SKM-1 (cell line): ENCODE data around the gene ACADVL.
A peak's percentile ranks its signal among the peaks of the same experiment; 100 is the strongest.

Experiments
- DNase-seq: peaks from one replicate; lab custom pipeline; 2025; ENCODE audit not compliant: unreplicated experiment; lab: John Stamatoyannopoulos, UW

ACADVL gene

DNA sequence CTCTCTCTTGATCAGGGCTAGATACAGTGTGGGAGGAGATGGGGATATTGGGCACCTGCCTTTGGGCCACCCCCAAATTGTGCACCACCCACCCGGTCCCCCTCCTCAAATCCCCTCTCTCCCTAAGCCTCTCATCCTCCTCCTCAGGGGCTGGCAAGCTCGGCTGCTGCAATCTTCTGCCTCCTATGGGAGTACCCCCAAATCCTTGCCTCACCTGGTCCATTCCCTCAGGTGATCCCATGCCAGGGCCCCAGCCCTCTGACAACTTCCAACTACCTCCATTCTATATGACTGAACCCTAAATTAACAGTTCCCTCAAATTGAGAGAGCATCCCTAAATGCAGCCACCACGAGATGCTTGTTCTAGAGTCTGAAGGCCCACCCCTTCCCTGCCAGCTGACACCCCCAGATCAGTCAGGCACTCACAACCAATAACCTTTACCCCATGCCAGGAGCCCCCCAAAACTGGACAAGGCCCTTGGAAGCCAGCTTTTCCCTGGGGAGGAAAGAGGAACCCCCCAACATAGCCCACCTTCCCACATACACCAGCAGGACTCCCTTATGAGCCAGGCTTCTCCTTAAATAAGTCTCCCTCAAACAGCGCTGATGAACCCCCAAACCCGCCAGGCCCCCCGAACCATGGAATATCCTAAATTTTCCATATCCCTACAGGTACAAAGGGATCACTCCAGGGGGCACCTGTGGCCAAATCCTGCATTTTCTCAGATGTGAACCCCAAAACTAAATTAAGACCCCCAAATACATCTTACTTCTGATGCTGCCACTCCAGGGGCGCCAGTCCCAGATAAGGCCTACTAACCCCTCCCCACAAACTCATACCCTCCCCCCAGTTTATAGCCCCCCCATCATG, 3.3 kb upstream of the ACADVL start:
- DNase-seq: no peak

- DNase-seq: peak; percentile 3
Measured at GRCh38 chr17:7217113-7217987, 2.4 kb upstream of the ACADVL start.

- DNase-seq: no peak
Measured at GRCh38 chr17:7218166-7218565, 1.6 kb upstream of the ACADVL start.

- no peak for DNase-seq
Measured at GRCh38 chr17:7218758-7219157, 980 bp upstream of the ACADVL start.

GRCh38 chr17:7219229-7219811, 418 bp upstream of the ACADVL start:
- DNase-seq: no peak

GRCh38 chr17:7220593-7221277, 997 bp downstream of the ACADVL start:
- peak; percentile 1 for DNase-seq

DNA sequence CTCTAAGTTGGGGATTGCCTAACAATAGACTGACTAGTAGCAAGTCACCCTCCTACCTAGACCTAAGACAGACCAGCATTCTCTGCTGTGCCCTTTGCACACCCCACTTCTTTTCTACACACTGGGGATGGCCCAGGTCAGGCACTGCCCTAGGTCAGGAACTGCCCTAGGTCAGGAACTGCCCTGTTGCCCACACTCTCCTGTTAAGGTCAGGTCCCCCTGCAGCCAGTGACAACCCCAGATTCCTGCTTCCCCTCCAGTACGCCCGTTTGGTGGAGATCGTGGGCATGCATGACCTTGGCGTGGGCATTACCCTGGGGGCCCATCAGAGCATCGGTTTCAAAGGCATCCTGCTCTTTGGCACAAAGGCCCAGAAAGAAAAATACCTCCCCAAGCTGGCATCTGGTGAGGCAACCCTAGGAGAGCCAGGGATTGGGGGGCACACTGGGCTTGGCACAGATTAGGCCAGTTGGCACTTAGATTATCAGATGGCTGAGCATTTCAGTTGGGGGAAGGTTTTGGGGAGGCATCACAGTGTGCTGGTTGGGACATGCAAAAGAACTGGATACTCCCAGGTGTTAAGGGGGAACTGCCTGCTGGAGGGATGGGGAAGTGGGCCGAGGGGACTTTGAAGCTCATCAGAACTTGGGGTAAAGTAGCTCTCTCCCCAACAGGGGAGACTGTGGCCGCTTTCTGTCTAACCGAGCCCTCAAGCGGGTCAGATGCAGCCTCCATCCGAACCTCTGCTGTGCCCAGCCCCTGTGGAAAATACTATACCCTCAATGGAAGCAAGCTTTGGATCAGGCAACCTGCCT, 1.7 kb downstream of the ACADVL start:
- no peak for DNase-seq

GRCh38 chr17:7222093-7222971, 2.6 kb downstream of the ACADVL start:
- DNase-seq: no peak

GRCh38 chr17:7222972-7223292, 3.2 kb downstream of the ACADVL start:
- DNase-seq: no peak

DNA sequence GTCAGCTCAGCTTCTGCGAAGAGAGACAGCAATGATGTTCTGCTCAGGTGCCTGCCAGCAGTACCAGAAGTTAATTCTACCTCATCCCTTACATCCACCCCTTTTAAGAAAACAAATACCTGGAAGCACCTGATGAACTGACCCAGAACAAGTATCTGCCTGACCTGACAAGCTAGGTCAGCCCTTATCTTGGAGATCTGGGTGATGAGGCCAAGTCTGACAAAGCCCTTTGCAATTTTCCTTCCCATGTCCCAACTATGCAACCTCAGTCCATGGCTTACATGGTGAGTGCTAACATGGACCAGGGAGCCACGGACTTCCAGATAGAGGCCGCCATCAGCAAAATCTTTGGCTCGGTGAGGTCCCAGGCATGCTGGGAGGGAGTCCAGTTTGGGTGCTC, 3.6 kb downstream of the ACADVL start:
- no peak for DNase-seq

- no peak for DNase-seq
Measured at GRCh38 chr17:7224110-7224509, 4.4 kb downstream of the ACADVL start.

DNA sequence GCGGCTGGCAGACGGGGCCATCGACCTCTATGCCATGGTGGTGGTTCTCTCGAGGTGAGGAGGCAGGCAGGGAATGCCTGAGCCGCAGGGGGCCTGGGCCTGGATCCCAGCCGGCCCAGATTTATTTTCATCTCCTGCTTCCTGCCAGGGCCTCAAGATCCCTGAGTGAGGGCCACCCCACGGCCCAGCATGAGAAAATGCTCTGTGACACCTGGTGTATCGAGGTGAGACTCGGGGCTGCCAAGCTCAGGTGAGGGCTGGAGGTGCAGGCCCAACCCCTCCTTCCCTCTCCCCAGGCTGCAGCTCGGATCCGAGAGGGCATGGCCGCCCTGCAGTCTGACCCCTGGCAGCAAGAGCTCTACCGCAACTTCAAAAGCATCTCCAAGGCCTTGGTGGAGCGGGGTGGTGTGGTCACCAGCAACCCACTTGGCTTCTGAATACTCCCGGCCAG, 4.9 kb downstream of the ACADVL start:
- no peak for DNase-seq

GRCh38 chr17:7225711-7226331, 6.1 kb downstream of the ACADVL start:
- DNase-seq: no peak

DNA sequence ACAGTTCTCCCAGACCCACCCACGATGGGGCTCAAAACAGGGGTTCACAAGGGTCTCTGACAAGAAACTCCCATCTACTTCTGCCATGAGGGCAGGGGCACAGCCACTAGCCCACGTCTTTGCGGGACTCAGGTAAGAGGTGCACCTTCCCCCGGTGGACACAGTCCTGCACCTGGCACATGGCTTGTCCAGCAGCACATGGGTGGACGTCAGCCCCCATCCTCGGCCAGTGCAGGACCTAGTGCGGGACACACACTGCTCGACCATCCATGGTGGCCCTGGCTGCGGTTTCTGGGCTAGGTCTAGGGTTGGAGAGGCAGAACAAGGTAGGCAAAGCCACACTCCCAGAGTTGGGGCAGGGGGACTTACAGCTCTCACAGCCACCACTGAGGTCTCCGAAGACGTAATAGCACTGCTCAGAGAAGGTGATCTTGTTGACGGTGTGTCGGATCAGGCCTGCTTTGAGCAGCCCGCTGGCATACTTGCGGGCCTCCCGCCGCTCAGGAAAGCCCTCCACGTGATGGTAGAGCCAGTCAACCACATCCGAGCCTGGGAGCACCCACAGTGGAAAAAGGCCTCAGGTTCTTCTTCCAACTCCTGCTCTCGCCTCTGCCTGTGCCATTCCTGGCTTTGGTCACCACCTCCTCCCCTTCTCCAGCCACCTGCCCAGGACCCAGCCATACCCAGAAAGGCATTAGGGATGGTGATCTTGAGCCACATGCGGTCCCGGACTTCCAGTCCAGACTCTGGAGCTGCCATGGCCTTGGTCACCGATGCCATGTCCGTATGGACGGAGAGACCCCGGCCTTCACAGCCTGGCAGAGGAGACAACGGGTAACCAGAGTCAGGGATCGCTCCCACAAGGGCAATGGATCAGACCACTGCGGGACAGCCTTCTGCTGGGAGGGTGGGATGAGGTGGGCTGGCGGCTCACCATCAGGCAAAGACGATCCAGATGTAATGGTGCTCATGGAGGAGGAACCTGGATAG, 7.3 kb downstream of the ACADVL start:
- no peak for DNase-seq

GRCh38 chr17:7228920-7229319, 9.2 kb downstream of the ACADVL start:
- DNase-seq: no peak

GRCh38 chr17:7229504-7229903, 9.8 kb downstream of the ACADVL start:
- DNase-seq: no peak

GRCh38 chr17:7232114-7232513, 12.4 kb downstream of the ACADVL start:
- DNase-seq: no peak

DNA sequence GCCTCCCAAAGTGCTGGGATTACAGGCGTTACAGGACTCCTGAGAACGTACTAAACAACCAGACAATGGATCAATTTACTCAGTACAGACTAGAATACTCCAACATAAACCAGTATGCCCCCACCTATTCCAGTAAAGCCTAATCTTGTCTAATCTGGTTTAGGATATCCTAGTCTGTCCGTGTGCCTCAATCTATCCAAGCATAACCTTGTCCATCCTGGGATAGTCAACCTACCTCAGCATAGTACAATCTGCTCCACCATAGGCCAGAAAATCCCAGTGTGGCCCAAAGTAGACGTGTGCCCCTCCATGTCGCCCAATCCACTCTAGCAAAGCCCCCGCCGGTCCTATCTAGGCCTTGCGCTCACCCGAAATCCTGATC, 14.0 kb downstream of the ACADVL start:
- DNase-seq: no peak
